AG09309 (cell line): Measurements from ENCODE around the gene FAM107B.
"Not testable (repeated sequence)": the region's sequence is repeated elsewhere in the genome, so short reads cannot be mapped to it uniquely, and the experiment has no call there.

Experiments
- DNase-seq: peaks from one replicate; pipeline ENCODE4 v3.0.0-alpha.2; 2010; ENCODE audit warnings: low read depth
- H3K4me3 ChIP-seq: 2 replicates; pipeline ENCODE4 v1.5.1; 2011; ENCODE audit warnings: mild to moderate bottlenecking, low read depth, low read length, moderate library complexity; ENCODE audit not compliant: control insufficient read depth
- CTCF ChIP-seq: IDR thresholded peaks from 2 replicates; pipeline ENCODE4 v1.5.1; 2011; ENCODE audit warnings: mild to moderate bottlenecking, low read depth, low read length, inconsistent platforms; ENCODE audit not compliant: insufficient read depth, control insufficient read depth; ENCODE audit errors: missing control alignments

Gene FAM107B

GRCh38 chr10:14649739-14650138 lies 125.0 kb downstream of the FAM107B start:
- no peak for TF ChIP-seq CTCF
- DNase-seq, result no peak
- H3K4me3 ChIP-seq, result no peak overlapping the region

GRCh38 chr10:14648946-14649345 lies 125.8 kb downstream of the FAM107B start:
- TF ChIP-seq CTCF, result no peak
- no peak for DNase-seq
- no peak overlapping the region for H3K4me3 ChIP-seq

GRCh38 chr10:14648005-14648765 lies 126.5 kb downstream of the FAM107B start:
- no peak for DNase-seq
- TF ChIP-seq CTCF, result no peak
- H3K4me3 ChIP-seq, result no peak overlapping the region

- H3K4me3 ChIP-seq, result no peak overlapping the region
- no peak for TF ChIP-seq CTCF
- no peak for DNase-seq
Observed at GRCh38 chr10:14645239-14645960, 129.3 kb downstream of the FAM107B start.

GRCh38 chr10:14639637-14640036 lies 135.1 kb downstream of the FAM107B start:
- H3K4me3 ChIP-seq, result no peak overlapping the region
- TF ChIP-seq CTCF, result no peak
- DNase-seq, result no peak

- no peak for DNase-seq
- TF ChIP-seq CTCF, result no peak
- no peak overlapping the region for H3K4me3 ChIP-seq
Observed at GRCh38 chr10:14635043-14635710, 139.5 kb downstream of the FAM107B start.

- H3K4me3 ChIP-seq, DNase-seq: not testable (repeated sequence)
Observed at GRCh38 chr10:14634572-14634971, 140.1 kb downstream of the FAM107B start.
